Stimulated activated CD8-positive, alpha-beta memory T cell treated with anti-CD3 and anti-CD28 coated beads, Interleukin-7, amount 100 ng/mL, for 4 hours (primary cell): ENCODE measurements around the gene KLF11.

ENCODE experiments used
- DNase-seq, 2 donors: peaks; one replicate each; pipeline ENCODE4 v3.0.0-alpha.2; 2020; ENCODE audit warnings: low read depth in 2 of 2

KLF11 gene

DNA sequence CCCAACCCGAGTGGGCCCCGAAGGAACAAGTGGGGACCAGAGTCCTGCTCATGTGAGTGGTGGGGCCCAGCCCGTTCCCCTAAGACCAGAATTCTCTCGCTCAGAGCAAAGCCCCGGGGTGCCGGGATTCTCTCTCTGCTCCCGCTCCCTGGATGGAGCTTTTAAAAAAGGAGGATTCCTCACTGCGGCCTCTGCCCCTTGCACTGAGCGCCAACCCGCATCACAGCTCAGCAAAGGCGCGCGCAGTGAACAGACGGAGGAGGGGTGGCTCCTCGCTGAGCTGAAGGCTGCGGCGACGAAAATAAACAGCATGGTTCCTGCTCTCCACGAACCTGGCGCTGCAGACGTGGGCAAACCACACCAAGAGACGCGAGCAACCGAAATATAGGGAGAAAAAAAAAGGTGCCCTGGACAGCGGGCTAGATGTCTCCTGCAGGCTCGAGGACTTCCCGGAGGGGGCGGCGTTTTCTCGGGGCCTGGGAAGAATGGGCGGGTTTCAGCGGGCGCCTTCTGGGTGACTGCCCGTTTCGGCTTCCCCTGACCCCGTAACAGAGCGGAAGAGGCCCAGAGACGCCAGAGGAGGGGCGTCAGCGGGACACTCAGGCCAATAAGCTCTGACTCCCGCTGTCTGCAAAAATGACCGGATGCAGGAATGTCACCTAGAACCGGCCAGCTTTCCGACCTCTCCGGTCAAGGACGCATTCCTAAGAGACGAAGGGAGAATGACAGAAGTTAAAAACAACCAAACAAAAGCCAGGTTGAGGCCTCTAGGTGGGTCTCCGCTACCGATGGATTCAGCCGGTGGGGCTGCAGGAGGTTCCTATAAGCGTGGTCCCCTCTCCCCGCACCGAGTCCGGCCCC lies 819 bp upstream of the KLF11 start:
- DNase-seq: peak; percentile 9 to 36

- DNase-seq: peak; percentile 90 to 94
Measured at GRCh38 chr2:10043906-10044601, 704 bp downstream of the KLF11 start.

DNA sequence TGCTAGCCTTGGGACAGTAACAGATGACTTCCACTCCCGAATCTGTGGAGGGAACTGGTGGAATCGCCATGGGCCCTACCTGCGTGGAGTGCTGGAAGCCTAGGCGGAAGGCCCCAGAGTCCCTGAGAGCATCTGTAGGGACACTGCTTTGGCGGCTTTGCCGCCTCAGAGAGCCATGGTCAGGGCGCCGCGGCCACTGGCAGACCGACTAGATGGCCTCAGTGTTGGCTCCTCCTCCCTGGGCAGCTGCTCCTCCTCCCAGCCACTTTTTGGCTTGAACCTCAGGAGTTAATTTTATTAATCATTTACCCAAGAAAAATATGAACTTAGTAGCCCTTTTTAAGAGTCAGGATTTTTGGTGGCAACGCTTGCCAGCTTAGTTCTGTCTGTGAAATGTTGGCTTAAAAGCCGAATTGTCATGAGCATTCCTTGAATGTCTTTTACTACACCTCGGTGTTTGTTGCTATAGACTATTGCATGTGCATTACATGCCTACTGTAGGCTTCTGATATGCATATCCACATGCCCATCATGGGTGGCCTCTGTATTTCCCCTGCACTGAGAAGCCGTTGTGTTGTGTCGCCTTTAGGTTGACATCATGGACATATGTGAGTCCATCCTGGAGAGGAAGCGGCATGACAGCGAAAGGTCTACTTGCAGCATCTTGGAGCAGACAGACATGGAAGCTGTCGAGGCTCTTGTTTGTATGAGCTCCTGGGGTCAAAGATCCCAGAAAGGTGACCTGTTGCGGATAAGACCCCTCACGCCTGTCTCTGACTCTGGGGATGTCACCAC lies 2.4 kb downstream of the KLF11 start:
- no peak for DNase-seq

GRCh38 chr2:10046931-10047330 lies 3.6 kb downstream of the KLF11 start:
- no peak for DNase-seq

GRCh38 chr2:10047616-10048500 lies 4.5 kb downstream of the KLF11 start:
- no peak for DNase-seq

DNA sequence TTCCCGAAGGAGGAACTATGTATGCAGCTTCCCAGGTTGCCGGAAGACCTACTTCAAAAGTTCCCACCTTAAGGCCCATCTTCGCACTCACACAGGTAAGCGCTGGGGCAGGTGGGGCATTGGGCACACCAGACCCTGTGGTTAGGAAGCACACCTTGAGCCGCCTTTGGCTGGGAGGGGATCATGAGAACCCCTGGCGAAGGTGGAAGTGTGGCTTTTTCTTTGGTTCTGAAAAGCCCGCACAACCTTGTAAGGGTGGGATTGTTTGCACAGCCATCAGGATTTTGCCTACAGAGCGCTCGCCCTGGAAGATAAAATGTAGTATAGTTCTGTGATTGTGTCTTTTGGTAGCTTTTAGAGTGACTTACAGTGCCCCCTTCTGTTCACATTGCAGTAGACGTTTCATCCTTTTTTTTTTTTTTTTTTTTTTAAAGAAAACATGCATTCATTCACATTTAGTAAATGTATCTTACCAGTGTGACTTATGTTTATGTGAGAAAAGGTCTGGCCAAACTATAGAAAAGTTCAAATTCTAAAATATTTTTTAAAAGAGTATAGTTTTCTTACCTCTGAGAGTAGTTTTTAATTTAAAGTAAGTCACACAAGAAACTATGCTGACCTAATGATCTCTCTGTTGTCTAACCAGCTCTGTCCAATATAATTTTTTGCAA lies 5.3 kb downstream of the KLF11 start:
- no peak for DNase-seq

DNA sequence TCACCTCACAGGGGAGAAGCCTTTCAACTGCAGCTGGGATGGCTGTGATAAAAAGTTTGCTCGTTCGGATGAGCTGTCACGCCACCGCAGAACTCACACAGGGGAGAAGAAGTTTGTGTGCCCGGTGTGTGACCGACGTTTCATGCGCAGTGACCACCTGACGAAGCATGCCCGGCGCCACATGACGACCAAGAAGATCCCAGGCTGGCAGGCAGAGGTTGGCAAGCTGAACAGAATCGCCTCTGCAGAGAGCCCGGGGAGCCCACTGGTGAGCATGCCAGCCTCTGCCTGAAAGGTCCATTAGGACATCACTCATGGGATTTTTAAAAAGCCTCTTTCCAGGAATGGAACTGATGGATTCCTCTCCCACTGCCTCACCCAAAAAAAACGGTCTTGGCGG lies 8.9 kb downstream of the KLF11 start:
- no peak for DNase-seq

GRCh38 chr2:10053351-10053750 lies 10.0 kb downstream of the KLF11 start:
- no peak for DNase-seq

DNA sequence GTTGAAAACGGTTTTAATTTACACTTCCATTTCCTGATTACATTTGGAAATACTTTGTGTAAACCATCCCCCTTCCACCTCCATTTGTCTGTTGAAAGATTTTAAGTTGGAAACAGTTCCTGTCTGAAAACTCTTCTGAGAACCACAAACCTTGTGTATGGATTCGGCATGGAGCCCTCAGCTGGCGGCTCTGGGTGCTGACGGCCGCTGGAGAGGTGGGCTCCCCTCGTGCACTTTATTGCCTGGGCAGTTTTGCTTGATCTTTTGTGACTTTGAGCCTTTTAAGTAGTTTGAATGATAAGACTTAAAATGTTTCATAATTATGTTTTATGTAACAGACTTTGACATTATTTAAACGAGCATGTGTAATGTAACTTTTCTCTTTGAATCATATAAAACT lies 11.1 kb downstream of the KLF11 start:
- DNase-seq: no peak

DNA sequence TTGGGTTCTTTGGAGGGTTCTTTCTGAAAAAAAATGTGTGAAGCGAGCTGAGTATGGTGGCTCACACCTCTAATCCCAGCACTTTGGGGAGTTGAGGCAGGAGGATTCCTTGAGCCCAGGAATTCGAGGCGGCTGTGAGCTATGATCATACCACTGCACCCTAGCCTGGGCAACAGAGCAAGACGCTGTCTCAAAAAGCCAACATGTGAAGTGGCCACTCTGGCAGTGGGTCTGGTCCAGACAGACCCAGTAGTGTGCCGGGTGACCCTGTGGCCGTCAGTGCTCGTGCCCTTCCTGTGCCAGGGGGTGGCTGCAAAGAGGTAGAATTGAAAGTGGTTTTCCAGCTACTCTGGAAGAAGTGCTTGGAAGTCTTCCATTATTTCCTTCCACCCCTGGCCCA lies 11.6 kb downstream of the KLF11 start:
- no peak for DNase-seq

GRCh38 chr2:10056439-10056838 lies 13.1 kb downstream of the KLF11 start:
- DNase-seq: no peak

DNA sequence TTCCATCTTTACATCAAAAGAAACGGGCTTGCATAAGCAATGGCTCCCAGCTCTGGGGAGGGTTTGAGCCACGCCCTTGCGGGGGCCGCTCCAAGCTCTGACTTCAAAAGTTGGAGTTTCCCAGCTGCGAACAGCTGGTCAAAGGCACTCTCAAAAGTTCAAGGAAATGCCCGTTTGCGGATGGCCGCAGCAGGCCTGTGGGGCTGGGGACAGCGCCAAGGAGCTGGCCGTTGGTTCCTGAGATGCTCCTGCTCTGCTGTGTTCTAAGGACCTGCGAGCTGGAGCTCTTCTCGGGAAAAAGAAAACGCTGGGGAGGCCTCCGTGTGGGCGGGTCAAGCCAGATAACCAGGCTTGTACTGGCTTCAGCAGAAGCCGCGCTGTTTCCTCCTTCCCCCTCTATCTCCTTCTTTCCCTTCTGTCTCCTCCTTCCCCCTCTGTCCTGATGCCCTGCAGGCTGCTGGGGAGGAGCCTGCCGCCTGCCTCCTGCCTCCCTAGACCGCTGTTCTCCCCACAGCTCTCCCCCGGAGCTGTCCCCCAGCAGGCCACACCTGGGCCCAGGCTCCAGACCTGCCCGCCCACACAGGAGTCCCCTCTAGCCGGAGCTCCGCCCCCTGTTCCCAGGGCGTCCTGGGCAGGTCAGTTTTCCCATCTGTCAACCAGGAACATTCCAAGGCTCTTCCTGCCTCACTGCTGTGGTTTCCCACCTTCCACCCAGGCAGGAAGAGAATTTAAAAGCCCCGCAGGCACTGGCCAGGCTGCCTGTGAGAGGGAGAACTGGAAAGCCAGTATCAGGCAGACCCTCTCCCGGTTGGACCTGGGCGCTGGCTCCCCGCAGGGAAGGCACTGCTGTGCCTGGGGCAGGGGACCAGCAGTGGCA lies 14.1 kb downstream of the KLF11 start:
- DNase-seq: no peak

- DNase-seq: no peak
Measured at GRCh38 chr2:10058251-10059015, 15.1 kb downstream of the KLF11 start.

- no peak for DNase-seq
Measured at GRCh38 chr2:10059016-10059351, 15.6 kb downstream of the KLF11 start.

DNA sequence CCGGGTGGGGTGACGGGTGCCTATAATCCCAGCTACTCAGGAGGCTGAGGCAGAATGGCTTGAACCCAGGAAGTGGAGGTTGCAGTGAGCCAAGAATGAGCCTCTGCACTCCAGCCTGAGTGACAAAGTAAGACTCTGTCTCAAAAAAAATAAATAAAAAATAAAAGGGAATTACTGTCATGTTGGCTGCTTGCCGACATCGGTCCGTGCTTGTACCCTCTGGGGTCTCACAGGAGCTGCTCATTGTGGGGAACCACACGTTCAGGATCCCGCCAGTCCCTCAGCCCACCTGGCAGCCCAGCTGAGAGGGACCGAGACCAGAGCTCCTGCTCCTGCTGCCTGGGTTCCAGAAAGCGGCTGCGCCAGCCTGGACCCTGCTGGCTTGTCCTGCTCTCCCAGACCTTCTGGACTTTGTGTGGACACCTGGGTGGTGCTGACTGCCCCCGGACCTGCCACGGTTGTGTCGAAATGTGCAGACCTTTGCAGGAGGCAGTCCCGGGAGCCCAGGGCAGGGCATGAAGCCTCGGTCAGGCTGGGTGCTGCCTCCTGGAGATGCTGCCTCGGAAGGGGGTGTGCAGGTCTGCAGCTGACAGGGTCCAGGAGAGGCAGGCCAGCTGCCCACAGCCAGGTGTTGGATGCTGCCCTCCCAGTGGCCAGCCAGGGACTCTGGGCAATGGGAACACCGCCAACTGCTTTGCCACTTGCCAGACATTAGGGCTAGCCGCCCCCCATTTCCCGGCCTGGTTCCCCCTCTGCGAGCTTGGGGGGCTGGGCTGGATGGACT lies 16.4 kb downstream of the KLF11 start:
- DNase-seq: no peak

GRCh38 chr2:10061221-10061925 lies 18.0 kb downstream of the KLF11 start:
- no peak for DNase-seq

- DNase-seq: no peak
Measured at GRCh38 chr2:10062931-10063365, 19.6 kb downstream of the KLF11 start.

DNA sequence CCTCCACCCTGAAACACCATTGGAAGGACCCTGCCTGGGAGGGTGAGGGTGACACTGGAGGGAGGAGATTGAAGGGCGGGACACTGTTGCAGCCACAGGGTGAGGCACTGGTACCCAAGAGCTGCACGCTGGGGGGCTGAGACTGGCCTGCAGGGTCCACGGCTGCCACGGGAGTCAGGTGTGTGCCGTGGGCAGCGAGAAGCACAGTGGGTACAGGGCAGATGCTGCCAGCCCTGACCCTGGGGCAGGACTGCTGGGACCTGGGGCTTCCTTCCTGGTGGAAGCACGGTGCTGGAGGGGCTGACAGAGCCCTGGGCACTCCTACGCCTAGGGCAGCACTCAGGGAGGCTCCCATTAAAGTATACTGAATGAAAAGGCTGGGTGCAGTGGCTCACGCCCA lies 20.2 kb downstream of the KLF11 start:
- no peak for DNase-seq
